Keratinocyte (primary cell): ENCODE data around the gene HNRNPD. TPM values are rescaled to one million over a fixed set of nuclear protein-coding genes. Genes with fewer than 3 reads are reported as not detected.

ENCODE experiments used
- DNase-seq: peaks from one replicate; pipeline ENCODE4 v3.0.0-alpha.2; 2011; ENCODE audit warnings: low read depth, missing footprints, low spot score
- FAIRE-seq: peaks from 2 replicates; lab custom pipeline; 2011; peaks lifted over from hg19 to GRCh38; lab: Jason Lieb, UNC
- H2AFZ ChIP-seq: 2 replicates; pipeline ENCODE4 v1.6.0; 2012; ENCODE audit warnings: low read length, control low read depth, inconsistent platforms; ENCODE audit not compliant: control insufficient read depth
- H3K27ac ChIP-seq: 2 replicates; pipeline ENCODE4 v1.5.1; 2011; ENCODE audit warnings: low read length; ENCODE audit not compliant: control insufficient read depth, insufficient read depth
- H3K27me3 ChIP-seq: 3 replicates; pipeline ENCODE4 v1.6.0; 2011; ENCODE audit warnings: low read length; ENCODE audit not compliant: control insufficient read depth, insufficient read depth; ENCODE audit errors: extremely low read depth
- H3K36me3 ChIP-seq, 2 experiments: 2 replicates in 1 of 2; 3 replicates in 1 of 2; pipeline ENCODE4 v1.5.1; 2011; ENCODE audit warnings: low read length in 2 of 2, mild to moderate bottlenecking in 1 of 2; ENCODE audit not compliant: control insufficient read depth in 2 of 2, insufficient read depth in 2 of 2; ENCODE audit errors: extremely low read depth in 1 of 2
- H3K4me1 ChIP-seq: 3 replicates; pipeline ENCODE4 v1.5.1; 2011; ENCODE audit warnings: low read length; ENCODE audit not compliant: control insufficient read depth, insufficient read depth; ENCODE audit errors: extremely low read depth
- H3K4me2 ChIP-seq: 3 replicates; pipeline ENCODE4 v1.6.0; 2011; ENCODE audit warnings: low read depth, low read length; ENCODE audit not compliant: control insufficient read depth, insufficient read depth; ENCODE audit errors: extremely low read depth
- H3K4me3 ChIP-seq, 3 experiments: fragments of 200-600 bp in 1 of 3; sonication (generic) in 1 of 3; 2 replicates in 2 of 3; 3 replicates in 1 of 3; pipeline ENCODE4 v1.5.1; 2011 to 2016; ENCODE audit warnings: low read length in 3 of 3, mild to moderate bottlenecking in 3 of 3, control low read depth in 2 of 3, inconsistent platforms in 1 of 3, low read depth in 1 of 3, mixed read lengths in 1 of 3, mixed run types in 1 of 3, moderate library complexity in 1 of 3; ENCODE audit not compliant: control insufficient read depth in 2 of 3, insufficient read depth in 2 of 3; ENCODE audit errors: extremely low read depth in 1 of 3
- H3K79me2 ChIP-seq: 2 replicates; pipeline ENCODE4 v1.6.0; 2012; ENCODE audit warnings: low read length; ENCODE audit not compliant: control insufficient read depth, insufficient read depth
- H3K9ac ChIP-seq: 3 replicates; pipeline ENCODE4 v1.6.0; 2011; ENCODE audit warnings: low read length; ENCODE audit not compliant: control insufficient read depth, insufficient read depth; ENCODE audit errors: extremely low read depth
- H3K9me1 ChIP-seq: 3 replicates; pipeline ENCODE4 v1.6.0; 2011; ENCODE audit warnings: low read length; ENCODE audit not compliant: control insufficient read depth, insufficient read depth; ENCODE audit errors: extremely low read depth
- H3K9me3 ChIP-seq: 2 replicates; pipeline ENCODE4 v1.5.1; 2012; ENCODE audit warnings: low read depth, low read length; ENCODE audit not compliant: control insufficient read depth
- H4K20me1 ChIP-seq: 3 replicates; pipeline ENCODE4 v1.6.0; 2011; ENCODE audit warnings: low read length; ENCODE audit not compliant: control insufficient read depth, insufficient read depth; ENCODE audit errors: extremely low read depth
- EZH2 ChIP-seq: IDR thresholded peaks from one replicate; pipeline ENCODE4 v1.6.1; 2012; ENCODE audit warnings: inconsistent platforms, mild to moderate bottlenecking, low read length, moderate library complexity
- dilution Hi-C: fragments of 300-500 bp; cut with MboI; formaldehyde crosslinking; loops from one replicate; pipeline ENCODE4 v1.7.0; 2020; ENCODE audit warnings: low sequenced_read_pairs; ENCODE audit not compliant: extremely low pct_ligation_motif_present
- polyA plus RNA-seq, 5 experiments: library from polyadenylated mRNA; depleted of rRNA in 3 of 5; stranded (reverse) in 3 of 5; stranded (forward) in 1 of 5; unstranded in 1 of 5; fragments of >200 nt; gene quantifications; 1 replicate in 1 of 5; 2 replicates in 3 of 5; 3 replicates in 1 of 5; pipeline versions ENCODE4 v1.2.1 to v1.2.3, GENCODE V29; 2011 to 2012; ENCODE audit warnings: missing spikeins in 2 of 5, low read depth in 1 of 5, low replicate concordance in 1 of 5
- TF ChIP-seq, protein P1 (sequence below), 3 experiments: IDR thresholded peaks in 1 of 3; conservative IDR thresholded peaks in 1 of 3; optimal IDR thresholded peaks in 1 of 3; 2 replicates in 2 of 3; 3 replicates in 1 of 3; pipeline versions ENCODE3 to v1.5.1; 2011; ENCODE audit warnings: low read length in 3 of 3, mild to moderate bottlenecking in 3 of 3, moderate library complexity in 2 of 3, control low read depth in 1 of 3, inconsistent platforms in 1 of 3; ENCODE audit not compliant: insufficient read depth in 2 of 3; ENCODE audit errors: extremely low read depth in 1 of 3

HNRNPD gene
- polyA plus RNA-seq, 1 donor (not counting 4 experiments of a cell fraction or from before 2014, with no cell fraction given) = 91.3 TPM

DNA sequence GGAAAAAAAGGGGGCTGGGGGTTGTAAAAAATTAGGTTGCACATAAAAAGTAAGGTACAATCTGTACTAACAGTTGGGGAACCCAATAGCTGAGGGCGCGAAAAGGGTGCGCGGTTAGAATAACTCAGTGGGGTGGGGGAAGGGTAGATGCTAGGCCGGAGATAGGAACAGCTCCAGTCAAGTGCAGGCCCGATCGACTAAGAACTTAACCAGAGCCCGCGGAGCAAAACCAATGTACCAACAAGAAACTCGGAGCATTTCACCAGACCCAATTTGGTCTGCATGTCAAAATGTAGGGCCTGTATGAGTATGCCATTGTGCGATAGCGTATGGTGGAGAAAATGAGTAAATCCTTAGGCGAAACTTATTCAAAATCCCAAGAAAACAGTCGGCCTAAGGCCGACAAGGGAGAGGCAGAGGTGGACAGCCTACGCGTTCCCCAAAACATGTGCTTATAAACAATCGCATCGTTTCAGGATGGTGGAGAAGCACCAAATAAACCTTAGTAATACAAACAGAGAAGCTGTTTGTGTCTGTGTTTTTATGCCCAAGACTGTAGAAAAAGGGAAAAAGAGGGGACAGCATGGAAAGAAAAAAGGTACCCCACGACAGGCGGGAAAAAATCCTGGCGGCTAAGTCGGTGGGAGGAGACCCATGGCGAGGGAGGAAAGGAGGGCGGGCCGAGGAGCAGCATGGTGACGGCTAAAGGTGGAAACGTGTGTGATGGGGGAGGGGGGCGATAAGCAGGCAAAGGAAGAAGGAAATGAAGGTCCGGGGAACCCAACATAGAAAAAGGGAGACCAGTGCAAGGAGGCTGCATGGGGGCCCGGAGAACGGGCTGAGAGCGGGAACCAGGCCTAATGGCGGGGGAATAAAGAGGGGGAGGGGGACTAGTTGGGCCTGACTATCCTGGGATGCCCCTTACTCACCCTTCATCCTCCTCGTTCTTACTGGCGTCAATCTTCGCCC lies 990 bp downstream of the HNRNPD start:
- DNase-seq = no peak
- H3K27ac ChIP-seq = peak overlapping the region; percentile 99
- H3K9me3 ChIP-seq = no peaks in the 10 kb centered on the region
- TF ChIP-seq EZH2 = no peak
- TF ChIP-seq, protein P1, sequence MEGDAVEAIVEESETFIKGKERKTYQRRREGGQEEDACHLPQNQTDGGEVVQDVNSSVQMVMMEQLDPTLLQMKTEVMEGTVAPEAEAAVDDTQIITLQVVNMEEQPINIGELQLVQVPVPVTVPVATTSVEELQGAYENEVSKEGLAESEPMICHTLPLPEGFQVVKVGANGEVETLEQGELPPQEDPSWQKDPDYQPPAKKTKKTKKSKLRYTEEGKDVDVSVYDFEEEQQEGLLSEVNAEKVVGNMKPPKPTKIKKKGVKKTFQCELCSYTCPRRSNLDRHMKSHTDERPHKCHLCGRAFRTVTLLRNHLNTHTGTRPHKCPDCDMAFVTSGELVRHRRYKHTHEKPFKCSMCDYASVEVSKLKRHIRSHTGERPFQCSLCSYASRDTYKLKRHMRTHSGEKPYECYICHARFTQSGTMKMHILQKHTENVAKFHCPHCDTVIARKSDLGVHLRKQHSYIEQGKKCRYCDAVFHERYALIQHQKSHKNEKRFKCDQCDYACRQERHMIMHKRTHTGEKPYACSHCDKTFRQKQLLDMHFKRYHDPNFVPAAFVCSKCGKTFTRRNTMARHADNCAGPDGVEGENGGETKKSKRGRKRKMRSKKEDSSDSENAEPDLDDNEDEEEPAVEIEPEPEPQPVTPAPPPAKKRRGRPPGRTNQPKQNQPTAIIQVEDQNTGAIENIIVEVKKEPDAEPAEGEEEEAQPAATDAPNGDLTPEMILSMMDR (optimal IDR thresholded peaks at IDR 0.05 in 1 of 3, IDR thresholded peaks at IDR 0.05 in 1 of 3, conservative IDR thresholded peaks at IDR 0.05 in 1 of 3; ENCODE audit: extremely low read depth in 1 of 3, insufficient read depth in 2 of 3, low read length in 3 of 3) = no peak
- no peaks in the 10 kb centered on the region for H3K27me3 ChIP-seq
- peaks cover 74% of the 10 kb centered on the region for H3K79me2 ChIP-seq
- FAIRE-seq = peak; percentile 13
- dilution Hi-C loops = no loop called here
- peak overlapping the region; percentile 97 for H3K4me2 ChIP-seq
- peak overlapping the region; percentile 99 for H3K9ac ChIP-seq
- H3K9me1 ChIP-seq = no peaks in the 10 kb centered on the region
- no peak overlapping the region for H2AFZ ChIP-seq
- H3K36me3 ChIP-seq = peaks cover 3 to 30% of the 10 kb centered on the region in 2 experiments
- peaks cover 31% of the 10 kb centered on the region for H4K20me1 ChIP-seq
- H3K4me1 ChIP-seq = peaks cover 31% of the 10 kb centered on the region
- H3K4me3 ChIP-seq = peak overlapping the region; percentile 90 to 99 (median 98)

DNA sequence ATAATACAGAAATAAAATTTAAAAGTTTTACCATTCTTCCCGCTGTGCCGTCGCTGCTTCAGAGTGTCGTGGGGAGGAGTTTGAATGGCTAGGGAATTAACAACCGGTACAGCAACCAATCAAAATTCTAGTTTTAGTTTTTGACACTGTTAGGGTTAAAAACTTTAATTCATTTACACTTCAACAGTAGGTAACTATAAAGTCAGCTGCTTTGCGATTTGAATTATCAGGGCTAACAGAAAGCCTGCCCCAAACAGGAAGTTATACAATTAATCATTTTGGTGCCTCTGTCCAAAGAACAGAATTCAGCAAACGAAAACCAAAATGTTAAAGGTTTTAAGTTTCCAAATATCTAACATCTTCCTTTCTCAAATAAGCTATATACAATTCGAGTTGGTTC lies 2.3 kb downstream of the HNRNPD start:
- Histone ChIP-seq H3K36me3 (peaks cover 4 to 41% of the 10 kb centered on the region in 2 experiments), H3K27me3 (no peaks in the 10 kb centered on the region), H3K9ac (peak overlapping the region; percentile 99), H3K27ac (peak overlapping the region; percentile 99), H3K4me3 (peak overlapping the region; percentile 90 to 99 (median 98)), H3K4me2 (peak overlapping the region; percentile 97), H3K79me2 (peaks cover 85% of the 10 kb centered on the region), H4K20me1 (peaks cover 39% of the 10 kb centered on the region), H3K4me1 (peaks cover 37% of the 10 kb centered on the region), H3K9me3 (no peaks in the 10 kb centered on the region), H3K9me1 (no peaks in the 10 kb centered on the region), H2AFZ (no peak overlapping the region)
- DNase-seq = no peak
- FAIRE-seq = no peak
- TF ChIP-seq EZH2 = no peak
- TF ChIP-seq, protein P1 (optimal IDR thresholded peaks at IDR 0.05 in 1 of 3, IDR thresholded peaks at IDR 0.05 in 1 of 3, conservative IDR thresholded peaks at IDR 0.05 in 1 of 3; ENCODE audit: extremely low read depth in 1 of 3, insufficient read depth in 2 of 3, low read length in 3 of 3) = no peak
- dilution Hi-C loops = no loop called here
